DMS 273 (cell line): ENCODE measurements around the gene ACTL8.

Source experiments
- DNase-seq: peaks from one replicate; lab custom pipeline; 2025; ENCODE audit not compliant: unreplicated experiment; lab: John Stamatoyannopoulos, UW

Gene ACTL8

GRCh38 chr1:17768651-17769241 lies 13.6 kb downstream of the ACTL8 start:
- DNase-seq: no peak

DNA sequence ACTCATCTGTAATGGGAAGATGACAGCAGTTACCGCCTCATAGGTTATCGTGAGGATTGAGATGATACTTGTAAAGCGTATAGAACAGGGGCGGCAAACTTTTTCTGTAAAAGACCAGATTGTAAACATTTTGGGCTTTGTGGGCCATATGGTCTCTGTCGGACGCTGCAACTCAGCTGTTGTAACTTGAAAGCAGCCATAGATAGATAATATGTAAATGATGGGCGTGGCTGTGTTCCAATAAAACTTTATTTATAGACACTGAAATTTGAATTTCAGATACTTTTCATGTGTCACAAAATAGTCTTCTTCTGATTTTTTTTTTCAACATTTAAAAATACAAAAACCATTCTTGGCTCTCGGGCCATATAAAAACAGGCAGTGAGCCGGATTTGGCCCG lies 15.8 kb downstream of the ACTL8 start:
- no peak for DNase-seq

GRCh38 chr1:17772615-17773212 lies 17.6 kb downstream of the ACTL8 start:
- DNase-seq: no peak

GRCh38 chr1:17773591-17774326 lies 18.6 kb downstream of the ACTL8 start:
- DNase-seq: no peak

DNA sequence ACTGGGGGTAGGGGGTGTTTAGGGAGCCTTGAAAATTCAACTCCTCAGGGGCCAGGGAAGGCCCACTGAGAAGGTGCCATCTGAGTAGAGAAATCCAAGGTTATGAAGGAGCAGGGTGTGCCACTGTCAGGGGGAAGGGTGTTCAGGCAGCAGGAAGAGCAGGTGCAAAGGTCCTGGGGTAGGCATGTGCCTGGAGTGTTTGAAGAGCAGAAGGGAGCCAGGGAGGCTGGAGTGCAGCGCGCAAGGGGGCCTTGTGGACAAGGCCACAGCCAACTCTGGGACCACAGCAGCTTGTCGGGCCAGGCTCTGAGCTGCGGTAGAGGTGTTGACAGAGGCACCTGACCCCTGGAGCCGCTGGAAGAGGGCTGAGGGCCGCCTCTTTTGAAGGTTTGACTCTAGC lies 19.3 kb downstream of the ACTL8 start:
- DNase-seq: no peak

DNA sequence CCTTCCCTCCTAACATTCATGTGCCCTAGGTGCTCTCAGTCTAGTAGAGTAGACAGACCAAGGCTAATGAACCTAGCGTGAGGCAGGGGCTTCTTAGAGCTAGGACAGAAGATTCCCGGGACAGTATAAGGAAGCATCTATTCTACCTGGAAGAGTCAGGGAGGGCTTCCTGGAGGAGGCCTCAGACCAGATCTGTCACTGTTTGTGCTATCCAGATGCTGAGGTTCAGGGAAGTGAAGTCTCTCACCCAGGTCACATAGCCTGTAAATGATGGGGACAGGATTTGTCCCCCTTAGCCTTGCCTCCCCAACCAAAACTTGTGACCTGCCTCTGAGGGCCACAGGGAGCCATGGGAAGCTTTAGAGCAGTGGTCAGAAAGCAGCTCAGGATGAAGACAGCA lies 20.7 kb downstream of the ACTL8 start:
- no peak for DNase-seq

- DNase-seq: peak; percentile 77
Measured at GRCh38 chr1:17776426-17776825, 21.3 kb downstream of the ACTL8 start.

- DNase-seq: no peak
Measured at GRCh38 chr1:17777330-17777729, 22.2 kb downstream of the ACTL8 start.

DNA sequence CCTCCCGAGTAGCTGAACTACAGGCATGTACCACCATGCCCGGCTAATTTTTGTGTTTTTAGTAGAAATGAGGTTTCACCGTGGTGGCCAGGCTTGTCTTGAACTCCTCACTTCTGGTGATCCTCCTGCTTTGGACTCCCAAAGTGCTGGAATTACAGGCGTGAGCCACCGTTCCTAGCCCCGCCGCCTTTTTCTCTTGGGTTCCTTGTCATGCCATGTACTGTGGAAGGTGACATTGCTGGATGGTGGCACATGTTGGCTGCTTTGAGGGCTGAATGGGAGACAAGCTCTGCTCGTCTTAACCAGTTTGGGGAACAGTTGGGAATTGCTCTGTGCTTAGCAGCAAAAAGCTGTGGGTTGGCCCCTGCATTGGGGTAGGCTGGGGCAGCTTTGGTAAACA lies 22.7 kb downstream of the ACTL8 start:
- no peak for DNase-seq

DNA sequence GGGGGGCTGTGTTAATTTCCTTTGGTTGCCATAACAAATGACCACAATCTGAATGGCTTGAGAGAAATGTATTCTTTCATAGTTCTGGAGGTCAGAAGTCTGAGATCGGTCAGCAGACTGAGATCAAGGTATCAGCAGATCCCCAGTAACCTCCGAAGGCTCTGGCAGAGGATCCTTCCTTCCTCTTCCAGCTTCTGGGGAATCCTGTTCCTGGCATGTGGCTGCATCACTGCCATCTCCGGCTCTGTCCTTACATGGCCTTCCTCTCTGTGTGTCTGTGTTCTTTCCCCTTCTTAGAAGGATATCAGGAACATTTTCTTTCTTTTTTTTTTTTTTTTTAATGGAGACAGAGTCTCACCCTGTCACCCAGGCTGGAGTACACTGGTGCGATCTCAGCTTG lies 25.8 kb downstream of the ACTL8 start:
- DNase-seq: no peak

DNA sequence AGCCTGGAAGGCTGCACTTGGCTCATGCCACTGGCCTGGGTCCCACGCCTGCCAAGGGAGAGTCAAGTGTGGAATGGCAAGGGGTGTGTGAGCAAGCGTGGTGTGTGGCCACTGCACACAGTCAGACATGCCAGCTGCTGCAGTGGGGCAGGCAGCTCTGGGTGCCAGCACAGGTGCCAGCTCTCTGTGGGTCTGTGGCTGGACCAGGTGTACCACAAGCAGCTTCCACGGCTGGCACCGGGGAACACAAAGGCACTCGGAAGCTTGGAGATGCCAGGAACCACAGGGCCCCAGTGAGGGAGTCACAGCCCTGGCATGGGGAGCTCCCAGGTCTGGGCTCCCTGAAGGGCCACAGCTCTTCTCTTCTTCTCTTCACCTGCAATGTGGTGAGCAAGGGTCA lies 34.8 kb downstream of the ACTL8 start:
- DNase-seq: no peak

- peak; percentile 48 for DNase-seq
Measured at GRCh38 chr1:17790383-17791054, 35.4 kb downstream of the ACTL8 start.

- peak; percentile 48 for DNase-seq
Measured at GRCh38 chr1:17791055-17791390, 35.9 kb downstream of the ACTL8 start.

DNA sequence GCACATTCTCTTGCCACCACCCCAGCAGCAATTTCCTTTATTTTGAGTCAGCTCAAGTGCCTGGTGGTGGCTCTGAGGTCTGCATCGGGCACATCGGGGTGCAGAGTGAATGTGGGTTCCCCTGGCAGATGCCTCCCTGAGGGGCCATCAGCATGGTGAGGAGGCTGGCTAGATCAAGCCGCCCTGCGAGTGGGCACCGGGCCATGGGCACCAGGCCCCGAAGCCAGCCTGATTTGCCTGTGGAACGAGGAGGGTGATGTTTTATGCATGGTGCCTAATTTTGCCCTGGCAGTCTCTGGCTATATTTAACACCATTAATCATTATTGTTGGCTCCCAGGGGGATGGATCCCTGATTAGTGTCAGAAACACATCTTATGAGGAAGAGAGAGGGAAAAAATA lies 36.3 kb downstream of the ACTL8 start:
- no peak for DNase-seq

DNA sequence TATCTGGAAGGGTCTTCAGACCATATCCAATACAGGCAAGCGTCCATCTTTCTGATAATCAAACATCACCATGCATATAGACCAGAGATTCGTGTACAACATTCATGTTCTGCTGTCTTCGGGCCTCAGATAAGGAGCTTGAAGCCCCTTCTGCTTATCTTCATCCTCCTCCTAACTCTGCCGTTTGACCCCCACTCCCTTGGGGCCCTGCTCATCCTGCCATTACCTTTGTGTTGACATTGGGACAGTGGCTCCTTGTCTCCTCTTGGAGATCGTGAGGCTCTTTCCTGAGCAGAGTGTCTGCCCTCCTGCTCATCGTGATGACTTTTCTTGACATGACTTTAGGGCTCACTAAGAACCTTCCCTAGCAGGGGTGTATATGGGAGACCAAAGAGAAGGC lies 37.3 kb downstream of the ACTL8 start:
- DNase-seq: no peak

GRCh38 chr1:17795081-17795809 lies 40.1 kb downstream of the ACTL8 start:
- DNase-seq: no peak

- peak; percentile 42 for DNase-seq
Measured at GRCh38 chr1:17795836-17796645, 40.9 kb downstream of the ACTL8 start.

GRCh38 chr1:17797478-17797877 lies 42.3 kb downstream of the ACTL8 start:
- no peak for DNase-seq

- no peak for DNase-seq
Measured at GRCh38 chr1:17798011-17798410, 42.9 kb downstream of the ACTL8 start.

GRCh38 chr1:17798799-17799382 lies 43.8 kb downstream of the ACTL8 start:
- DNase-seq: peak; percentile 11
